Raji (cell line): Measurements from ENCODE around the gene KLHL33.

ENCODE experiments used
- POLR2A ChIP-seq: IDR thresholded peaks from 2 replicates; pipeline ENCODE4 v1.6.1; 2011; ENCODE audit warnings: low read depth, low read length, control low read depth; ENCODE audit not compliant: insufficient read depth

The KLHL33 gene

DNA sequence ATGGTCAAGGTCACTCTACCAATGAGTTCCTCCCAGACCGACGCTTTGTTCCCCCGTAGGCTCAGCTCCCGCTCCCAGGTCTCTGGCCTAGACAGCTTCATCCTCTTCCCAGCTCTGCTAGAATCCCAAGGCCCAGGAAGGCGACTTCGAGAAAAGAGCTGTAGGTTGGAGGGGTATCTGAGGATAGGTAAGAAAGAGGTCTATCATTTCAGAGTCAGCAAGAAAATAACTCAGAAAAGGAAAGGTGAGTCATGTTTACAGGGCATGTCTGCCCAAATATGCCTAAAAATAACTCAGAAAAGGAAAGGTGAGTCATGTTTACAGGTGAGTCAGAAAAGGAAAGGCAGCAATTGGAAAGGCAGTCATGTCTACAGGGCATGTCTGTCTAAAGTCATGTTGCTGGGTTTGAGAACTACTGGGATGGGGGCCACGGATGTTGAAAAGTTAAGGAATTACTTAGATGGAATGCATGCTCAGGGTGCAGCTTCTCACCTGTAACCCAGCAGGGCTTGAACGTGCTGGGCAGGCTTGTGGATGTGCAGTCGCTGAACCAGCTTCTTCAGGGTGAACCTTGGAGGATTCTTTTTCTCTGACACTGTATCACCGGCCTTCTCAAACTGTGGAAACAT, 34.9 kb downstream of the KLHL33 start:
- no peak for TF ChIP-seq POLR2A

DNA sequence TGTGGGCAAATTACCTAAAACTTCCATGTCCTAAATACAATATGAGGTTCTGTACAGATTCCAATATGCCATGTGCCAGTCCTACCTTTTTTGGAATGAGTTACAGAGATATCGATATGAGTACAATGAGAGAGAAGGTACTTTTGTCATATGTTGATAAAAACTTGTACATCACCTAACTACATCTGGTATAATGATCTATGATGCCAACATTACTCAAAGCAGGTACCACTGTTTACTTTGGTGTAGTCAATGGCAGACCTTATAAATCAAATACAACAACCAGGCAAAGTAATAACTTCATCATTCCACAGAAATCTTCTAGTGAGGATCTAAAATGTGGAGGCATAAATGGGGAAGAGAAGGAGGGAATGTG, 35.4 kb downstream of the KLHL33 start:
- TF ChIP-seq POLR2A: no peak

GRCh38 chr14:20397511-20397910, 38.5 kb downstream of the KLHL33 start:
- TF ChIP-seq POLR2A: no peak

- TF ChIP-seq POLR2A: no peak
These were observed 44.5 kb downstream of the KLHL33 start for GRCh38 chr14:20391505-20391904.

GRCh38 chr14:20388159-20388558, 47.8 kb downstream of the KLHL33 start:
- TF ChIP-seq POLR2A: no peak

- TF ChIP-seq POLR2A: no peak
These were observed 48.4 kb downstream of the KLHL33 start for GRCh38 chr14:20387576-20387975.

GRCh38 chr14:20386276-20386855, 49.6 kb downstream of the KLHL33 start:
- TF ChIP-seq POLR2A: no peak

DNA sequence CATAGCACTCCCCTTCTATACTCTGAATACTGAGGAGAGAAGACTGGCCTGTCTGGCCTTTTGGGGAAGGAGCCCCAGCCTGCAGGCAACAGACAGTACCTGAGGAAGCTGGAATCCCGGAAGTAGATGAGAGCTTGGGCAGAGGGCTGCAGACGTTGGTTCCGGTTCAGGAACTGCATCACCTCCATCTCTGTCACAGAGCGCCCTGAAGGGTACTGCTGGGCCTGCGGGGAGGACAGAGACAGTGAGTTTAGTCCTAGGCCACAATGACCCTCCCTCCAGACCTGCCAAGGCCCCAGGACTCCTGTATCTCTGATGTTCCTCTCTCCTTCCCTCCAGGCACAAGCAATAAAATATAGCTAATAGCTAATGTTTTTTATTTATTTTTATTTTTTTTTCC, 51.1 kb downstream of the KLHL33 start:
- TF ChIP-seq POLR2A: no peak

GRCh38 chr14:20384321-20384720, 51.6 kb downstream of the KLHL33 start:
- TF ChIP-seq POLR2A: no peak

DNA sequence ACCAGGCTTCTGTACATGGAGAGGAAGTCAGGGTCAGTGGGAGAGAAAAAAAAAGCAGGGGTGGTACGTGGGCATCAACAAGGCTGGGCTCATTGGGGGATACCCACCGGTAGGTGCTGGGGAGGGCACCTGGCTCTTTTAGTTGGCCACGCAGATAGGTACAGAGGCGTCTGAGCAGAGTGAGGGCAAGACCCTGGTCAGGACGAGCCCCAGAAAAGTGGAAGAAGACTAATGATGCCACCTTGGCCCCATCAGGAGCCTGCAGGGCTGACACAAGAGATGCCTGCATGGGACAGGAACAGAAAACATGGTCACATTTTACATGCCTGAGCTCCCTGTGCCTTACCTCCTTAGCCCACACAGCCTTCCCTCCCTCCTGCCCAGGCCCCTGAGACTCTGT, 52.3 kb downstream of the KLHL33 start:
- no peak for TF ChIP-seq POLR2A

- no peak for TF ChIP-seq POLR2A
These were observed 52.9 kb downstream of the KLHL33 start for GRCh38 chr14:20383032-20383431.

DNA sequence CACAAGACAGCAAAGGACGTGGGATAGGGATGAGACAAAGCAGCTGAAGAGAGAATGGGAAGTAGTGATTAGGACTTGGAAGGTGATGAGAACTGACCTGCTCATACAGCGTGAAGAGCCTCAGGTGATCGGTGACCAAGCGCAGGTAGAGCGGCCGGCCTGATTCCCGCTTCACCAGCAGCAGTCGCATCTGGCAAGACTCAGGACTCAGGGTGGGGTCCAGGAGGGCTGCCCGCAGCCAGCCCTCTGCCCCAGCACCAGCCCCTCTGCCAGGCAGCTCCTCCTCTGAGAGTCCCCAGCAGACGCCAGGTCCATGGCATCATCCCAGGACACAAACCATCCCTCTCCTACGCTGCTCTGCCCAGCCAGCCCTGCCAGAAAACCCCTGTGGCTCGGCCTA, 53.4 kb downstream of the KLHL33 start:
- no peak for TF ChIP-seq POLR2A

- no peak for TF ChIP-seq POLR2A
These were observed 54.6 kb downstream of the KLHL33 start for GRCh38 chr14:20381341-20381740.

DNA sequence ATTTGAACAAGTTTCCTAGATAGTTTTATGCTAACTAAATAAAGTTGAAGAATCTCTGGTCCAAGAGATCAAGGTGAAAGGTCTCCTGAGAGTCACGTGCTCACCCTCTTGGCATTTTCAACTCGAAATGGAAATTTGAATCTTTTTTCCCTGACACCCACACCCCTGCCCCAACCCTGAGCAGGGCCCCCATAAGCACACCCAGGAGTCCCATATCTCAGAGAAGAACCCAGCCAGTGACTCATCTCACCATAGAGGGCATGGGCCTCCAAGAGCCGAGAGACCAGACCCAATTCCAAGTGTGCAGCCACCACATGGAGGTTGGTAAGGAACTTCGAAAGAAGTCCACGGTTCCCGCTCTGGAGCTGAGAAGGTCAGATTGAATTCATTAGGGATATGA, 55.3 kb downstream of the KLHL33 start:
- no peak for TF ChIP-seq POLR2A

DNA sequence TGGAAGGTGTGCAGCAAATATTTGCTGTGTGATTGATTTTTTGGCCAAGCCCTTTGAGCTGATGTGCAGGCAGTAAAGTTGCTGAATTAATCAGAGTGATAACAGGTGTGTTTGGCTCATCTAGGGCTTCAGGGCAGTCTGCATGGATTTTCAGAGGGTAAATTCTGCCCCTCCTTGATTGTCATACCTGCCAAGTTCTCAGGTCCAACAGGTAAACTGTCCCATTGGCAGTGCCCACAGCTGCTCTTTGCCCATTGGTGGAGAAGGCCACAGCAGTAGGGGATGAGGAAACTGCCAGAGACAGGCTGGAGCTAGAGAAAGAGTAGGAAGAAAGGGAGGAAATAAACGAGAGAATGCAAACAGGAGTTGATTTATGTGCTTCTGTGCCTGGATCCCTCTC, 56.2 kb downstream of the KLHL33 start:
- TF ChIP-seq POLR2A: no peak

GRCh38 chr14:20377171-20377570, 58.8 kb downstream of the KLHL33 start:
- TF ChIP-seq POLR2A: no peak

- no peak for TF ChIP-seq POLR2A
These were observed 59.8 kb downstream of the KLHL33 start for GRCh38 chr14:20376071-20376588.
